Esophagus mucosa (tissue), 1 donor: Measurements from ENCODE around the gene DCLRE1B. TPM values are rescaled to one million over a fixed set of nuclear protein-coding genes. Genes with fewer than 3 reads are reported as not detected.
A peak's percentile ranks its signal among the peaks of the same experiment; 100 is the strongest.

Experiments
- ATAC-seq: fragments of 200-7000 bp; cut with Tn5 transposase; one replicate; pipeline ENCODE4 v1.9.1; 2020
- total RNA-seq: library from RNA; stranded (reverse); gene quantifications from one replicate; pipeline ENCODE4 v1.2.4, GENCODE V29; 2023
- donor health status: DM: yes; HTN: yes; CAD: no.

DCLRE1B gene
- total RNA-seq: 4.7 TPM

DNA sequence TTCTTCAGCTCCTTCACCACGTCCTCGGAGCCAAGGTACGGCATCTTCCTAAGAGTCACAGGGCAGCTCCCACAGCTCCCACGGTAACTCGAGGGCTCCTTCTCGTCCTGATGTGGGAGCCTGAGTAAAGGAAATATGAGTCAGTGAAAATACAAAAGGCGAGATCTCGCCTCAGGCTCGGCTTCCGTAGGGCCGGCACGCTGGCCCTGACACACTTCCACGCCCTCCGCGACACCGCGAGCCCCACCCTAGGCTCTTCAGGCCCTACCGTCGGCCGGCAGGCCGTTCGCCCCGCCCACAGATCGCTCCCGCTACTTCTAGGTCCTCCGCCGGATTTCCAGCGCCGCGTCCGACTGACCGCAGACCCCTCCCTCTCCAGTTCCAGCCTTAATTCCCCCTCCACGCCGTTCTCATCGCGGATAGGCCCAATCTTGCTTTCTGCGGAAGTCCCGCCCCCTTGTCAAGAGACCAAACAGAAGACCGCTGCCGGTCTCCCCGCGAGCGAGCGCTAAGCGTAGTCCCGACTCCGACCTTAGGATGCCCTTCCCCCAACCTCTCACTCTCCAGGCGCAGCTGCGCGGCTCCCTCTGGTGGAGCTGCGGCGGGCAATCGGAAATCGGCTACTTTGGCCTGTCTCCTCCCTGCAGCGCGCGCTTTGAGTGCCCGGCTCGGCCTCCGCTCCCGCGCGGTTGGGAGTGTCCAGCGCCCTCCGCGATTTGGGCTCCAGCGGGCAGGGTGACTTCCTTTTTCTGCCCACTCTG lies at the start of gene DCLRE1B, which contains the start of gene AP4B1:
Gene DCLRE1B (plus strand): TSS at position 653 of the 761 bp plus-strand sequence. CDS start 261 bp downstream, outside the sequence.
Gene AP4B1 (minus strand): TSS at position 126 of the 761 bp plus-strand sequence. CDS start 82 bp downstream, at position 44.
- ATAC-seq: peak; percentile 97

- ATAC-seq: peak; percentile 84
Measured at GRCh38 chr1:113855630-113856400, 49.3 kb upstream of the DCLRE1B start.

GRCh38 chr1:113856401-113856790 lies 48.7 kb upstream of the DCLRE1B start:
- ATAC-seq: no peak

DNA sequence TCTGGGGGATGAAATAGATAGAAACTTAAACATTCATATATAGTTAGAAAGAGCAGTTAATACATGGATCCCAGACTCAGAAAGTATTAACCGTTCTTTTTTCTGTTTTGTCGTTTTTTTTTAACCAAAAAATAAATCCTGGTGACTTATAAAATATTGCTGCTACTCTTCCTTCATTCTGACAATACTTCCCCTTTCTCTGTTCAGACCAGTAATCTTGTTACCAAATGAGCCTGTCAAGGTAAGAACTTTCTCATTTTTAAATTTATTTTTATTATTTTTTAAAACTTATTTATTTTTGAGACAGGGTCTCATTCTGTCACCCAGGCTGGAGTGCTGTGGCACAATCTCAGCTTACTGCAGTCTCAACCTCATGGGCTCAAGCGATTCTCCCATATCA lies 47.4 kb upstream of the DCLRE1B start:
- no peak for ATAC-seq

GRCh38 chr1:113858418-113858817 lies 46.7 kb upstream of the DCLRE1B start:
- ATAC-seq: no peak

GRCh38 chr1:113858982-113859381 lies 46.1 kb upstream of the DCLRE1B start:
- ATAC-seq: no peak

DNA sequence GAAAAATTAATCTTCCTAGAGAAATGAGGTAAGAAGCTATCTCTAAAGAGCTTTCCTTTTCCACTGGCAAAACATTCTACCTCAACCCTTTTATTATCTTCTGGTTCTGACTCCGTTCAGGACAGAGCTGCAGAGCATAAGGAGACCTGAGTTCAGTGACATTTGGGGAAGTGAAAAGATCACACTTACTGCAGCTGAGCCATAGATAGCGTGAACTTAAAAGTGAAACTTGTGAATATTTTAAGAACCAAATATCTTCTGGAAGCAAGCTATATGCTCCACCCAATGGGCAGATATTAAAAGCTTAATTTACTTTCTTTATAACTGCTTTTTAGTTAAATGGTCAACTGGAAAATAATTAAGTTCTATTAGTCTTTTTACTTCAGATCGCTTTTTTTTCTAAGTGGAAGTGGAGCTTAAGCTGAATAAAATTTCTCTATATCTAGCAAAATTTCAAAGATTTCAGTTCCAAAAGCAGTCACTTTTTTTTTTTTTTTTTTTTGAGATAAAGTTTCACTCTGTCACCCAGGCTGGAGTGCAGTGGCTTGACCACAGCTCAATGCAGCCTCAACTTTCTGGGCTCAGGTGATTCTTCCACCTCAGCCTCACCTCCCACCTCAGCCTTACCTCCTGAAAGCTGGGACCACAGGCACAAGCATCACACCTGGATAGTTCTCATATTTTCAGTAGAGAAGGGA lies 45.5 kb upstream of the DCLRE1B start:
- no peak for ATAC-seq

DNA sequence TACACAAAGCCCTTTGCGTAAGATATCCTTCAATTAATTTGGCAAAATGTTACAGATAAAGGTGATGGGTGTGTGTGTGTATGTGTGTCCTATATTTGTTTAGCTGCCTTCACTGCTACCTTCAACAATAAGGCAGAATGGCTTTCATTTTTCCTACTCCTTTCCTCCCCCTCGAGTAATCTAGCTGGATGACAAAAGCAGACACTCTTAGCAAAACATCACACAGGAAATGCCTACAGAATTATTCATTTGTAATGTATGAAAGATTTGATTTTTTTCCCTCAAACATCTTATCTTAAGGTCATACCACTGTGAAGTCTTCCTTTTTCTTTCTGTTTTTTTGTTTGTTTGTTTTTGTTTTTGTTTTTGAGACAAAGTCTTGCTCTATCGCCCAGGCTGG lies 44.2 kb upstream of the DCLRE1B start:
- ATAC-seq: no peak

DNA sequence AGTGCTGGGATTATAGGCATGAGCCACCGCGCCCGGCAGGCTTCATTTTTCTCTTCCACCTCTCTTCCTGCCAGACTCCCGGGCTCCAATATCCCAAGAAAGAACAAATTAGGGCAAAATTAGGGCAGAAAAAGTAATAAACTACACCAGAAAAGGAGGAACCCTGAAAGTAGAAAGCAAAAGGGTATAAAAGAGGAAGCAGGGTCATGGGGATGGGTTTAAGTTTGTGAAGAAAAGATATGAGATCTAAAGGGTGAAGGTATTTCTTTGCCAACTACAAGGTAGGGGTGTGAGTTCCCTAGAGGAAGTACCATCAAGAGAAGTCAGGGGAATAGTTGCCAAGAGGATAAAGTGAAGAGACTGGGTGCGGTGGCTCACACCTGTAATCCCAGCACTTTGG lies 43.5 kb upstream of the DCLRE1B start:
- no peak for ATAC-seq

DNA sequence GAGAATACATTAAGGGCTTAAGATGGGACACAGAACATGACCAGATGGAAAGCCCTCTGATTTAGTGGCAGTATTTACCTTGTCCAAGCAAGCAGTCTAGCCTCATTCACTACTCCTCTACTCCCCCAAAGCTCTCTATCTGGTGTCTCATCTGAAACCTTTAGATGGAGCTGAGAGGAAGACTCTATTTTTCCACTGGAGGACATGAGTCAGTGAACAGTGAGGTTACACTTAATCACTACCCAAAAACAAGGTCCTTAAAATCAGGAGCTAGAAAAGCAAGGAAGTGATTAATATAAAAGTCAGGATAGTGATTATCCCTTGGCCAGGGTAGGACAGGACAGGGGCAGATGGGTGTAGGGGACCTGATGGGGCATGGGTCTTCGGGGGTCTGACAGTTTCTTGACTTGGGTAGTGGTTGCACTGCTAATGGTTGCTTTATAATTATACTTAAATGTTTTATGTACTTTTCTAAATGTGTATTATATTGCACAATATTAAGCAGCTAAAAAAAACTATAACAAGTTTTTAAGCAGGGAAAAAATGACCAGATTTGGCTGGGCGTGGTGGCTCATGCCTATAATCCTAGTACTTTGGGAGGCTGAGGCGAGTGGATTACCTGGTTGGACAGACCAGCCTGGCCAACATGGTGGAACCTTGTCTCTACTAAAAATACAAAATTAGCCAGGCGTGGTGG lies 36.6 kb upstream of the DCLRE1B start:
- peak; percentile 50 for ATAC-seq

- ATAC-seq: no peak
Measured at GRCh38 chr1:113870778-113871177, 34.3 kb upstream of the DCLRE1B start.

GRCh38 chr1:113871597-113872113 lies 33.5 kb upstream of the DCLRE1B start, which contains the start of gene PTPN22:
Gene PTPN22 (minus strand): TSS chr1:113871712.
- peak; percentile 83 for ATAC-seq

- no peak for ATAC-seq
Measured at GRCh38 chr1:113872219-113872935, 32.7 kb upstream of the DCLRE1B start.

DNA sequence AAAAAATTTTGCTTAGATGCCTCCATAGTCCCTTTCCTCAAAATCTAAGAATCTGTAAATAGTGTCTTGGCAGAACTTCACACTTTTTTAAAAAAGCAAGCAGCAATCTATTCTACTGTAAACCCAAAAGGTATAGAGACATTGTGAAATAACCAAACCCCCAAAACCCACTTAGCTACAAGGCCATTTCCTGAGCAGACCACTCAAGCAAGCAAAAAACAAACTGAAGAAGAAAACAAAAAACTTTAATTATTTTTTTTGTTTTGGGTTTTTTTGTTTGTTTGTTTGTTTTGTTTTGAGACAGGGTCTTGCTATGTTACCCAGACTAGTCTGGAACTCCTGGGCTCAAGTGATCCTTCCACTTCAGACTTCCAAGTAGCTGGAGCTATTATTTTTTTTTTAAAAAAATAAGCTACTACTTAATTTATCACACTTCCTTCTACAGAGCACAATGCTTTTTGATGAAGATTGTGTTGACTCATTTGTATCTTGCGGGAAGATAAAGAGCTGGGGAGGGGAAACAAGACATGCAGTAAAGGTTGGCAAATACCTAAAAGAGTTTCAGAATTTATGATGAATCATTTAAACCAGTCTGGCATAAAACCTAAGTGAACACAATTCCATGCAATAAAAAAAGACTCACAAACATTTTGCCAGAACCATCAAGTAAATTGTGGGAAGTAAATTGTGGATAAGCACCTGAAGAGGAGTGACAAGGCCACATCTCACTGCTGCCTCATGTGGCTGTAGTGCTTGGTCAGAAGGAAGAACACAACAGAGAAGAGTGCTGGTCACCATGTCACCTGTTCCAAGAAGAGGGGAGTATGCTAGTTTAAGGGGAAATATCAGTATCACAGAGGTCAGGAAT lies 30.9 kb upstream of the DCLRE1B start:
- peak; percentile 73 for ATAC-seq

GRCh38 chr1:113875714-113876113 lies 29.4 kb upstream of the DCLRE1B start:
- no peak for ATAC-seq

- ATAC-seq: no peak
Measured at GRCh38 chr1:113876176-113876575, 28.9 kb upstream of the DCLRE1B start.

DNA sequence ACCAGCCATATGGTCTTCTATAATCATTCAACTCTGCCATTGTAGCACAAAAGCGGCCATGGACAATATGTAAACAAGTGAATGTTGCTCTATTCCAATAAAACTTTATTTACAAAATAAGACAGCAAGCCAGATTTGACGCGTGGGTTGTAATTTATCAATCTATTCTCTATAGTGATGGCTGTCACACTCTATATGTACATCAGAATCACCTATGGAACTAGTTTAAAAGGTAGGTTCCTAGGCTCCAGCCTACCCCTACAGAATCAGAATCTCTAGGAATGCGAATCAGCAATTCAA lies 25.4 kb upstream of the DCLRE1B start:
- no peak for ATAC-seq

GRCh38 chr1:113881661-113882060 lies 23.5 kb upstream of the DCLRE1B start:
- no peak for ATAC-seq

DNA sequence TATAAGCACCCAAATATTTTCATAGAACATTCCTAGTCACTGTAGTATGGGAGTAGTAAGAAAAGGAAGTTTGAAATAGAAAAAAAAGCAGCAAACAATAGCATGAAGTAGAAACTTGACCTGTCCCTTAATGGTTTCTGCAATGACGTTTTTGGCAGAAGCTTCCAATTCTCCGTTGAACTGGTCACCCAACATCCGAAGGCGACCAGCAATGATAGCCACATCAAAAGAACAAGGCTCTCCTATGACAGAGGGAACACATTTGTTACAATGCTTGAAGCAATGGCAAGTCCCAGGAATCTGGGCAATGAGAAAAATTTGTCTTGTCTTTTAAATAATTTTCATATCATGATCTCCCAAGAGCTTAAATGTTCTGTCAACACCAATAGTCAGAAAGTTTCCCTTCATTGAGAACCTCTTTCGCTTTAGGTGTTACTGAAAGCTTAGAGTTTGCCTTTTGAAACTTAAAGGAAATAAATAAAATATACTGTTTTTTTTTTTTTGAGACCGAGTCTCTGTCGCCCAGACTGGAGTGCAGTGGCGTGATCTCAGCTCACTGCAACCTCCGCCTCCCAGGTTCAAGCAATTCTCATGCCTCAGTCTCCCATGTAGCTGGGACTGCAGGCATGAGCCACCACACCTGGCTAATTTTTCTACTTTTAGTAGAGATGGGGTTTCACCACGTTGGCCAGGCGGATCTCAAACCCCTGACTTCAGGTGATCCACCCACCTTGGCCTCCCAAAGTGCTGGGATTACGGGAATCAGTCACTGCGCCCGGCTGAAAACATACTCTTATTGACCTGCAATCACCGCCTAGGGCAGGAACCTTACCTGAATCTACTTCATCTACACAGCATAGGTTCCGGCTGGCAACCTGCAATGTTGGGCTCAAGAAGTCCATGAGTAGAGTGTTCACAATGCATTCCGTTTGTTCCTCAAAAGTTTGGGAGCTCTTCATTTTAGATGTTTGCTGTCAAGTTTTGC lies 18.4 kb upstream of the DCLRE1B start:
- ATAC-seq: peak; percentile 44
